SK-N-SH (cell line): ENCODE measurements around the gene SIGLEC12.

ENCODE experiments used
- EP300 ChIP-seq, 2 experiments: IDR thresholded peaks; 2 replicates each; pipeline versions ENCODE4 v1.4.0 to v1.6.1; 2012; ENCODE audit warnings: borderline replicate concordance in 1 of 2, low read depth in 1 of 2, low read length in 1 of 2
- JUND ChIP-seq: IDR thresholded peaks from 2 replicates; pipeline ENCODE4 v1.4.0; 2012
- MXI1 ChIP-seq: IDR thresholded peaks from 2 replicates; pipeline ENCODE4 v1.6.1; 2012; ENCODE audit warnings: mild to moderate bottlenecking, low read depth, low read length, improper control_type of control experiment
- POLR2AphosphoS5 ChIP-seq: IDR thresholded peaks from 2 replicates; pipeline ENCODE4 v1.6.1; 2012; ENCODE audit warnings: low read depth, low read length
- RCOR1 ChIP-seq: fragments of 150-350 bp; IDR thresholded peaks from 2 replicates; pipeline ENCODE4 v1.6.1; 2017; ENCODE audit warnings: antibody characterized with exemption, low read length
- RFX5 ChIP-seq: IDR thresholded peaks from 2 replicates; pipeline ENCODE4 v1.6.1; 2012; ENCODE audit warnings: mild to moderate bottlenecking, improper control_type of control experiment, low read length
- TAF1 ChIP-seq: IDR thresholded peaks from 2 replicates; pipeline ENCODE4 v1.6.1; 2012; ENCODE audit warnings: low read depth, mild to moderate bottlenecking, low read length, moderate library complexity, borderline replicate concordance
- TCF12 ChIP-seq: IDR thresholded peaks from 2 replicates; pipeline ENCODE4 v1.4.0; 2012
- YY1 ChIP-seq: IDR thresholded peaks from 2 replicates; pipeline ENCODE4 v1.4.0; 2012; ENCODE audit warnings: low read depth, mild to moderate bottlenecking
- TF ChIP-seq, protein P1 (sequence below): fragments of 200-600 bp; sonication (generic); IDR thresholded peaks from 2 replicates; pipeline ENCODE4 v1.6.1; 2017; ENCODE audit warnings: antibody characterized with exemption, mild to moderate bottlenecking, moderate library complexity
- TF ChIP-seq, protein P2 (sequence below): IDR thresholded peaks from 2 replicates; pipeline ENCODE4 v1.4.0; 2012; ENCODE audit warnings: low read depth, borderline replicate concordance
- TF ChIP-seq, protein P3 (sequence below): IDR thresholded peaks from 2 replicates; pipeline ENCODE4 v1.4.0; 2012; ENCODE audit warnings: low read depth
- TF ChIP-seq, protein P4 (sequence below): IDR thresholded peaks from 2 replicates; pipeline ENCODE4 v1.6.1; 2012; ENCODE audit warnings: mild to moderate bottlenecking, low read depth, low read length, moderate library complexity
- TF ChIP-seq, protein P5 (sequence below): fragments of 150-350 bp; IDR thresholded peaks from 2 replicates; pipeline ENCODE4 v1.6.1; 2017; ENCODE audit warnings: antibody characterized with exemption, low read length, low read depth, borderline replicate concordance

- no peak for TF ChIP-seq RFX5
- TF ChIP-seq TCF12, result no peak
- no peak for TF ChIP-seq EP300 (IDR thresholded peaks at IDR 0.05; ENCODE audit: borderline replicate concordance in 1 of 2, low read depth in 1 of 2, low read length in 1 of 2)
- no peak for TF ChIP-seq POLR2AphosphoS5
- TF ChIP-seq, protein P1, sequence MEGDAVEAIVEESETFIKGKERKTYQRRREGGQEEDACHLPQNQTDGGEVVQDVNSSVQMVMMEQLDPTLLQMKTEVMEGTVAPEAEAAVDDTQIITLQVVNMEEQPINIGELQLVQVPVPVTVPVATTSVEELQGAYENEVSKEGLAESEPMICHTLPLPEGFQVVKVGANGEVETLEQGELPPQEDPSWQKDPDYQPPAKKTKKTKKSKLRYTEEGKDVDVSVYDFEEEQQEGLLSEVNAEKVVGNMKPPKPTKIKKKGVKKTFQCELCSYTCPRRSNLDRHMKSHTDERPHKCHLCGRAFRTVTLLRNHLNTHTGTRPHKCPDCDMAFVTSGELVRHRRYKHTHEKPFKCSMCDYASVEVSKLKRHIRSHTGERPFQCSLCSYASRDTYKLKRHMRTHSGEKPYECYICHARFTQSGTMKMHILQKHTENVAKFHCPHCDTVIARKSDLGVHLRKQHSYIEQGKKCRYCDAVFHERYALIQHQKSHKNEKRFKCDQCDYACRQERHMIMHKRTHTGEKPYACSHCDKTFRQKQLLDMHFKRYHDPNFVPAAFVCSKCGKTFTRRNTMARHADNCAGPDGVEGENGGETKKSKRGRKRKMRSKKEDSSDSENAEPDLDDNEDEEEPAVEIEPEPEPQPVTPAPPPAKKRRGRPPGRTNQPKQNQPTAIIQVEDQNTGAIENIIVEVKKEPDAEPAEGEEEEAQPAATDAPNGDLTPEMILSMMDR, result no peak
- TF ChIP-seq, protein P2, sequence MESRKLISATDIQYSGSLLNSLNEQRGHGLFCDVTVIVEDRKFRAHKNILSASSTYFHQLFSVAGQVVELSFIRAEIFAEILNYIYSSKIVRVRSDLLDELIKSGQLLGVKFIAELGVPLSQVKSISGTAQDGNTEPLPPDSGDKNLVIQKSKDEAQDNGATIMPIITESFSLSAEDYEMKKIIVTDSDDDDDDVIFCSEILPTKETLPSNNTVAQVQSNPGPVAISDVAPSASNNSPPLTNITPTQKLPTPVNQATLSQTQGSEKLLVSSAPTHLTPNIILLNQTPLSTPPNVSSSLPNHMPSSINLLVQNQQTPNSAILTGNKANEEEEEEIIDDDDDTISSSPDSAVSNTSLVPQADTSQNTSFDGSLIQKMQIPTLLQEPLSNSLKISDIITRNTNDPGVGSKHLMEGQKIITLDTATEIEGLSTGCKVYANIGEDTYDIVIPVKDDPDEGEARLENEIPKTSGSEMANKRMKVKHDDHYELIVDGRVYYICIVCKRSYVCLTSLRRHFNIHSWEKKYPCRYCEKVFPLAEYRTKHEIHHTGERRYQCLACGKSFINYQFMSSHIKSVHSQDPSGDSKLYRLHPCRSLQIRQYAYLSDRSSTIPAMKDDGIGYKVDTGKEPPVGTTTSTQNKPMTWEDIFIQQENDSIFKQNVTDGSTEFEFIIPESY, result no peak
- TF ChIP-seq, protein P3, sequence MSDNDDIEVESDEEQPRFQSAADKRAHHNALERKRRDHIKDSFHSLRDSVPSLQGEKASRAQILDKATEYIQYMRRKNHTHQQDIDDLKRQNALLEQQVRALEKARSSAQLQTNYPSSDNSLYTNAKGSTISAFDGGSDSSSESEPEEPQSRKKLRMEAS, result no peak
- no peak for TF ChIP-seq TAF1
- TF ChIP-seq JUND, result no peak
- no peak for TF ChIP-seq YY1
- TF ChIP-seq, protein P4, sequence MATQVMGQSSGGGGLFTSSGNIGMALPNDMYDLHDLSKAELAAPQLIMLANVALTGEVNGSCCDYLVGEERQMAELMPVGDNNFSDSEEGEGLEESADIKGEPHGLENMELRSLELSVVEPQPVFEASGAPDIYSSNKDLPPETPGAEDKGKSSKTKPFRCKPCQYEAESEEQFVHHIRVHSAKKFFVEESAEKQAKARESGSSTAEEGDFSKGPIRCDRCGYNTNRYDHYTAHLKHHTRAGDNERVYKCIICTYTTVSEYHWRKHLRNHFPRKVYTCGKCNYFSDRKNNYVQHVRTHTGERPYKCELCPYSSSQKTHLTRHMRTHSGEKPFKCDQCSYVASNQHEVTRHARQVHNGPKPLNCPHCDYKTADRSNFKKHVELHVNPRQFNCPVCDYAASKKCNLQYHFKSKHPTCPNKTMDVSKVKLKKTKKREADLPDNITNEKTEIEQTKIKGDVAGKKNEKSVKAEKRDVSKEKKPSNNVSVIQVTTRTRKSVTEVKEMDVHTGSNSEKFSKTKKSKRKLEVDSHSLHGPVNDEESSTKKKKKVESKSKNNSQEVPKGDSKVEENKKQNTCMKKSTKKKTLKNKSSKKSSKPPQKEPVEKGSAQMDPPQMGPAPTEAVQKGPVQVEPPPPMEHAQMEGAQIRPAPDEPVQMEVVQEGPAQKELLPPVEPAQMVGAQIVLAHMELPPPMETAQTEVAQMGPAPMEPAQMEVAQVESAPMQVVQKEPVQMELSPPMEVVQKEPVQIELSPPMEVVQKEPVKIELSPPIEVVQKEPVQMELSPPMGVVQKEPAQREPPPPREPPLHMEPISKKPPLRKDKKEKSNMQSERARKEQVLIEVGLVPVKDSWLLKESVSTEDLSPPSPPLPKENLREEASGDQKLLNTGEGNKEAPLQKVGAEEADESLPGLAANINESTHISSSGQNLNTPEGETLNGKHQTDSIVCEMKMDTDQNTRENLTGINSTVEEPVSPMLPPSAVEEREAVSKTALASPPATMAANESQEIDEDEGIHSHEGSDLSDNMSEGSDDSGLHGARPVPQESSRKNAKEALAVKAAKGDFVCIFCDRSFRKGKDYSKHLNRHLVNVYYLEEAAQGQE, result no peak
- no peak for TF ChIP-seq RCOR1
- no peak for TF ChIP-seq MXI1
- TF ChIP-seq, protein P5, sequence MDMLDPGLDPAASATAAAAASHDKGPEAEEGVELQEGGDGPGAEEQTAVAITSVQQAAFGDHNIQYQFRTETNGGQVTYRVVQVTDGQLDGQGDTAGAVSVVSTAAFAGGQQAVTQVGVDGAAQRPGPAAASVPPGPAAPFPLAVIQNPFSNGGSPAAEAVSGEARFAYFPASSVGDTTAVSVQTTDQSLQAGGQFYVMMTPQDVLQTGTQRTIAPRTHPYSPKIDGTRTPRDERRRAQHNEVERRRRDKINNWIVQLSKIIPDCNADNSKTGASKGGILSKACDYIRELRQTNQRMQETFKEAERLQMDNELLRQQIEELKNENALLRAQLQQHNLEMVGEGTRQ, result no peak
Measured at GRCh38 chr19:51470966-51471365, 30.6 kb downstream of the SIGLEC12 start.
